OCI-LY7 (cell line): ENCODE results near the gene PLPP4. TPM values are rescaled to one million over a fixed set of nuclear protein-coding genes. Genes with fewer than 3 reads are reported as not detected.

ENCODE experiments used
- BruUV-seq: library from RNA; stranded (reverse); fragments of 400-500 nt; replicated peaks from 2 replicates; lab custom pipeline; 2021; lab: Mats Ljungman, UMichigan
- CTCF ChIA-PET: fragments of 300-600 bp; sonication (Branson Sonifier 250); formaldehyde crosslinking; loops from one replicate; lab custom pipeline; 2022; ENCODE audit warnings: antibody characterized with exemption; ENCODE audit not compliant: unreplicated experiment; lab: Charles Lee
- POLR2A ChIA-PET: fragments of 300-600 bp; sonication (Branson Sonifier 250); formaldehyde crosslinking; loops from one replicate; lab custom pipeline; 2022; ENCODE audit warnings: antibody characterized with exemption; lab: Charles Lee
- DNase-seq: peaks from one replicate; pipeline ENCODE4 v3.0.0-alpha.2; 2015; ENCODE audit warnings: low spot score
- H2AFZ ChIP-seq: fragments of 200-600 bp; sonication (generic), shearing (Covaris generic); 2 replicates; pipeline ENCODE4 v1.6.1; 2014; ENCODE audit warnings: mild to moderate bottlenecking, antibody characterized with exemption, low read length, moderate library complexity
- H3K27ac ChIP-seq: fragments of 200-600 bp; sonication (generic); 2 replicates; pipeline ENCODE4 v1.5.1; 2014; ENCODE audit warnings: mixed run types, low read depth, mild to moderate bottlenecking, moderate library complexity, low read length, inconsistent platforms; ENCODE audit not compliant: poor library complexity, severe bottlenecking
- H3K36me3 ChIP-seq: fragments of 200-600 bp; sonication (generic); 2 replicates; pipeline ENCODE4 v1.6.1; 2014; ENCODE audit warnings: mild to moderate bottlenecking, antibody characterized with exemption, low read length, moderate library complexity, mixed read lengths; ENCODE audit not compliant: insufficient read depth
- H3K4me1 ChIP-seq: fragments of 200-600 bp; sonication (generic); 2 replicates; pipeline ENCODE4 v1.5.1; 2014; ENCODE audit warnings: mild to moderate bottlenecking, low read length; ENCODE audit not compliant: insufficient read depth, poor library complexity, severe bottlenecking
- H3K4me2 ChIP-seq: fragments of 200-600 bp; sonication (generic); 2 replicates; pipeline ENCODE4 v1.6.1; 2014; ENCODE audit warnings: mild to moderate bottlenecking, low read length
- H3K4me3 ChIP-seq: fragments of 200-600 bp; sonication (generic); 2 replicates; pipeline ENCODE4 v1.5.1; 2014; ENCODE audit warnings: mild to moderate bottlenecking, low read depth, low read length; ENCODE audit not compliant: poor library complexity, severe bottlenecking
- H3K79me2 ChIP-seq: fragments of 200-600 bp; sonication (generic); 2 replicates; pipeline ENCODE4 v1.6.1; 2016; ENCODE audit warnings: low read depth, mild to moderate bottlenecking, low read length, moderate library complexity, mixed read lengths; ENCODE audit not compliant: insufficient read depth
- H3K9me2 ChIP-seq: fragments of 200-600 bp; sonication (generic); 2 replicates; pipeline ENCODE4 v1.6.1; 2016; ENCODE audit warnings: mild to moderate bottlenecking, low read length, mixed read lengths; ENCODE audit not compliant: insufficient read depth
- H3K9me3 ChIP-seq: fragments of 200-600 bp; sonication (generic); 2 replicates; pipeline ENCODE4 v1.6.1; 2014; ENCODE audit warnings: mild to moderate bottlenecking, mixed run types, low read length, mixed read lengths
- H4K20me1 ChIP-seq: fragments of 200-600 bp; sonication (generic); 2 replicates; pipeline ENCODE4 v1.6.1; 2014; ENCODE audit warnings: mild to moderate bottlenecking, antibody characterized with exemption, low read length, moderate library complexity, mixed read lengths; ENCODE audit not compliant: insufficient read depth
- EZH2phosphoT487 ChIP-seq: fragments of 200-600 bp; sonication (generic); IDR thresholded peaks from 2 replicates; pipeline ENCODE4 v1.6.1; 2018; ENCODE audit warnings: low read depth, borderline replicate concordance, mild to moderate bottlenecking, mixed run types, antibody characterized with exemption, low read length, moderate library complexity, mixed read lengths
- intact Hi-C: fragments of 100-400 bp; cut with micrococcal nuclease; formaldehyde crosslinking; loops from one replicate; pipeline ENCODE4 v1.10.0; 2022; ENCODE audit not compliant: unreplicated experiment
- total RNA-seq, 2 experiments: library from RNA; depleted of rRNA in 1 of 2; stranded (reverse); fragments of >200 nt in 1 of 2; shearing (Covaris generic) in 1 of 2; gene quantifications; 2 replicates each; pipeline ENCODE4 v1.2.3, GENCODE V29; 2014 to 2022
- TF ChIP-seq, protein P1 (sequence below): fragments of 200-600 bp; sonication (generic); conservative IDR thresholded peaks from 2 replicates; pipeline ENCODE4 v1.5.1; 2014; ENCODE audit warnings: mild to moderate bottlenecking, antibody characterized with exemption, low read length, moderate library complexity, mixed read lengths

The PLPP4 gene
- total RNA-seq, 2 experiments from 2014 or later = not detected

DNA sequence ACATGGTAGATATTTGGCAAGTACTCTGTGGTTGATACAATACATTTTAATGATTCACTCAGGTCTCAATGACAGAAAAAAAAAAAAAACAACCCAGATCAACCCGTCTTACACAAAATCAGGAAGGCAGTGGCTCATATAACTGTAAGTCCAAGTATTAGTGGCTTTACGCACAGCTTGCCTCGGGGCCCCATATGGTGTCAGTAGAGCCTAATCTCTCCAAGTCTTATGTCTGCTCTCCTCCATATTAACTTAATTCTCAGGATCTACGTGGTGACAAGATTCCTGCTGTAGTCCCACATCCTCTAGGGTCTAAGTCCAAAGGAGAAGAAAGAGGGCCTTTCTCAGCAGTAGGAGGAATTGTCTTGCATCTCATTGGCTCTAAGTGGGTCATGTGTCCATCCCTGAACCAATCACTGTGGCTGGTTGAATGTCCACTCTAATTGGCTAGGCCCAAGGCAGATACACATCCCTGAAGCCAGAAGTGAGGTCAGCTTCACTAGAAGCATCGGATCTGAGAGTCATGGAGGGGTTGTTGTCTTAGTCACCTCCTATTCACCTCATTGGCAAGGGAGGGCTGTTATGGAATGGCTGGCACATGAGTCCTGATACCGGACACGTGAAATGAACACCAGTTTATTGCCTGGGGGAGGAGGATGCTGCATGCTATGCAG, 20.5 kb upstream of the PLPP4 start:
- no peak overlapping the region for H3K4me3 ChIP-seq
- no peak overlapping the region for H3K27ac ChIP-seq
- H3K79me2 ChIP-seq = no peaks in the 10 kb centered on the region
- no peak for TF ChIP-seq EZH2phosphoT487
- TF ChIP-seq, protein P1, sequence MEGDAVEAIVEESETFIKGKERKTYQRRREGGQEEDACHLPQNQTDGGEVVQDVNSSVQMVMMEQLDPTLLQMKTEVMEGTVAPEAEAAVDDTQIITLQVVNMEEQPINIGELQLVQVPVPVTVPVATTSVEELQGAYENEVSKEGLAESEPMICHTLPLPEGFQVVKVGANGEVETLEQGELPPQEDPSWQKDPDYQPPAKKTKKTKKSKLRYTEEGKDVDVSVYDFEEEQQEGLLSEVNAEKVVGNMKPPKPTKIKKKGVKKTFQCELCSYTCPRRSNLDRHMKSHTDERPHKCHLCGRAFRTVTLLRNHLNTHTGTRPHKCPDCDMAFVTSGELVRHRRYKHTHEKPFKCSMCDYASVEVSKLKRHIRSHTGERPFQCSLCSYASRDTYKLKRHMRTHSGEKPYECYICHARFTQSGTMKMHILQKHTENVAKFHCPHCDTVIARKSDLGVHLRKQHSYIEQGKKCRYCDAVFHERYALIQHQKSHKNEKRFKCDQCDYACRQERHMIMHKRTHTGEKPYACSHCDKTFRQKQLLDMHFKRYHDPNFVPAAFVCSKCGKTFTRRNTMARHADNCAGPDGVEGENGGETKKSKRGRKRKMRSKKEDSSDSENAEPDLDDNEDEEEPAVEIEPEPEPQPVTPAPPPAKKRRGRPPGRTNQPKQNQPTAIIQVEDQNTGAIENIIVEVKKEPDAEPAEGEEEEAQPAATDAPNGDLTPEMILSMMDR = no peak
- ChIA-PET CTCF (no interaction called here), POLR2A (no interaction called here)
- no peak for DNase-seq
- no peaks in the 10 kb centered on the region for H3K9me2 ChIP-seq
- no peaks in the 10 kb centered on the region for H3K36me3 ChIP-seq
- H3K4me2 ChIP-seq = no peak overlapping the region
- intact Hi-C loops = no loop called here
- no peak overlapping the region for H2AFZ ChIP-seq
- no TSS peak for BruUV-seq
- no peaks in the 10 kb centered on the region for H3K9me3 ChIP-seq
- no peaks in the 10 kb centered on the region for H4K20me1 ChIP-seq
- H3K4me1 ChIP-seq = no peaks in the 10 kb centered on the region

DNA sequence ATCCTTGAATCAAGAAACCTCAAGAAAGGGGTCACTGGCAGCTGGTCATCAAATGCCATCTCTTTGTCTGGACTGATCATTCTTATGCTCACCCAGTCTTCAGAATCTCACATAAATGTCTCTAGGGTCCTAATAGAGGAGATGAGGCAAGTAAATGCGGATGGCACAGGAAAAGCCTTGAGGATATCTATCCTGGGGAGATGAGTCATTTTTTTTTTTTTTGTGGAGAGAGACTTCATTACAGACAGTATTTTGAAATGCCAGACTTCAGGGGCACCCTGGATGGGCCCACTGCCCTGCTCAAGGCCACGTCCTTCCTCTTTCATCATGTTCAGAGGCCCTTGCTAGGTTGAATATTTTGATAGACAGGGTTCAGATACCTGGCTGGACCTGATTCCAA, 19.5 kb upstream of the PLPP4 start:
- BruUV-seq = no TSS peak
- Histone ChIP-seq H3K79me2 (no peaks in the 10 kb centered on the region), H3K9me2 (no peaks in the 10 kb centered on the region), H3K4me3 (no peak overlapping the region), H3K9me3 (no peaks in the 10 kb centered on the region), H4K20me1 (no peaks in the 10 kb centered on the region), H3K36me3 (no peaks in the 10 kb centered on the region), H3K27ac (no peak overlapping the region), H3K4me1 (no peaks in the 10 kb centered on the region), H3K4me2 (no peak overlapping the region), H2AFZ (no peak overlapping the region)
- DNase-seq = no peak
- ChIA-PET POLR2A (no interaction called here), CTCF (no interaction called here)
- TF ChIP-seq, protein P1 = no peak
- no peak for TF ChIP-seq EZH2phosphoT487
- intact Hi-C loops = no loop called here

DNA sequence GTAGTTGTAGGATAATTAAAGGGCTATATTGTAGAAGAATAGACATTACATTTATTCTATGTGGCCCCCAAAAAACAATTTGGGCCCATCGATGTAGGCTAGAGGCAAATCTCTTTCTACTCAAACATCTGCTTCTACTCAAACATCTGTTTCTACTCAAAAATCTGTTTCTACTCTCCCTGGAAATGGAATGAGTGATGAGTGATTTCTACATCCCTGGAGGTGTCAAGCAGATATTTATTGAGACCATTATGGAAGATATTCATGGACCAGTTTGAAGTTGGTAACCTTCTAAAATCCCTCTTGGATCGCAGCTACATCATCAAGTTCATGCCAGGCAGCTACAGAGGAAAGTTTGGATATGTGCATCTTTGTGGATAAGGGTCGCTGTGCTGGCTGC, 5.1 kb upstream of the PLPP4 start:
- Histone ChIP-seq H3K9me3 (no peaks in the 10 kb centered on the region), H3K4me1 (no peaks in the 10 kb centered on the region), H3K4me3 (no peak overlapping the region), H2AFZ (no peak overlapping the region), H3K27ac (no peak overlapping the region), H3K79me2 (no peaks in the 10 kb centered on the region), H4K20me1 (no peaks in the 10 kb centered on the region), H3K9me2 (no peaks in the 10 kb centered on the region), H3K4me2 (no peak overlapping the region), H3K36me3 (no peaks in the 10 kb centered on the region)
- CTCF ChIA-PET = no interaction called here
- BruUV-seq = no TSS peak
- POLR2A ChIA-PET = interaction anchor here (0.5 kb wide), 1 partner anchor 69 kb away, joined by 3 read pairs; no protein-coding TSS in a partner anchor
- DNase-seq = no peak
- intact Hi-C loops = no loop called here
- TF ChIP-seq, protein P1 = no peak
- no peak for TF ChIP-seq EZH2phosphoT487
